GM21528 (cell line): ENCODE measurements around the gene C1orf146.
"Not testable (repeated sequence)": the region's sequence is repeated elsewhere in the genome, so short reads cannot be mapped to it uniquely, and the experiment has no call there.

Experiments used
- ATAC-seq: cut with Tn5 transposase; IDR thresholded peaks from one replicate; pipeline ENCODE4 v1.9.1; 2021; ENCODE audit warnings: mild to moderate bottlenecking, moderate library complexity; ENCODE audit not compliant: unreplicated experiment, low FRiP score

C1orf146 gene

DNA sequence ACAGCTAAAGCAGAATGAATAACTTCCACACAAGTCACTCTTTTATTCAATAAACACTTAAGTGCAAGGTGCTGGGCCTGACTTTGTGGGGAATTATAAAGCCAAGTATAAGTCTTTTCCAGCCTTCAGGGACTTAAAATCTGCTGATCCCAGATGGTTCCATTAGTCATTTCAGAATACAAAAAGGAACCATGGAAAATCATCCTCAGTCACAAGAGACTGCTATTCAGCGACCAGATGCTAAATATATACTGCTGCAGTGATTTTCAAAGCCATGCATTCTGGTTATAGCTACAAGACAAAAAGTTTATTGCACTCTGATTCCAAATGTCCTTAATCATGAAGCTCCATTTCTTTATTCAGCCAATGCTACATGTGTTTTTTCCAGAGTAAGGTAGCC lies 55.3 kb downstream of the C1orf146 start:
- ATAC-seq = no peak

GRCh38 chr1:92274939-92275338 lies 57.2 kb downstream of the C1orf146 start:
- ATAC-seq = no peak

- ATAC-seq = no peak
Measured at GRCh38 chr1:92276082-92276481, 58.4 kb downstream of the C1orf146 start.

DNA sequence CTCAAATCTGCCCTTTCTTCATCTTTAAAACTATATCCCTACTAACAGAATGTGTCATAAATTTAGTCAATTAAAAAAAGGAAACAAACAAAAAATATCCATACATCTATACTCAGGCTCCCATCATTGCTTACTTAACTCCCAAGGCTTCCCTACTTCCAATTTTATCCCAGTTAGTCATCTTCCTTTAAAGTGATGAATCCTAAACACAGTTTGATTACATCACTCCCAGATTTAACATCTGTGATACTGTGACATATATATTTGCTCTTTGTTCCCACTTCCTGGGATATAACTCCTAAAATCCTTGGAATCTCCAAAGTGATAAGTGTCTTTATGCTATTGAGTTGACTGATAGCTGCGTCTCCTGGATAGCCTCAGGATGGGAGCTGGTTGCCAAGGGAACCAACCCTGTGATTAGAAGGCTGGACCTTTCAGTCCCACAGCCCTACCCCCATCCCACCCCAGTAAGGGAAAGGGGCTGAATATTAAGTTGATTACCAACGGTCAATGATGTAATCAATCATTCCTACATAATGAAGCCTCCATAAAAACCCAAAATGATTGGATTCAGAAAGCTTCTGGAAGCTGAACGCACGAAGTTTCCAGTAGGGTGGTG lies 59.5 kb downstream of the C1orf146 start:
- no peak for ATAC-seq

GRCh38 chr1:92279781-92280180 lies 62.1 kb downstream of the C1orf146 start:
- not testable (repeated sequence) for ATAC-seq

DNA sequence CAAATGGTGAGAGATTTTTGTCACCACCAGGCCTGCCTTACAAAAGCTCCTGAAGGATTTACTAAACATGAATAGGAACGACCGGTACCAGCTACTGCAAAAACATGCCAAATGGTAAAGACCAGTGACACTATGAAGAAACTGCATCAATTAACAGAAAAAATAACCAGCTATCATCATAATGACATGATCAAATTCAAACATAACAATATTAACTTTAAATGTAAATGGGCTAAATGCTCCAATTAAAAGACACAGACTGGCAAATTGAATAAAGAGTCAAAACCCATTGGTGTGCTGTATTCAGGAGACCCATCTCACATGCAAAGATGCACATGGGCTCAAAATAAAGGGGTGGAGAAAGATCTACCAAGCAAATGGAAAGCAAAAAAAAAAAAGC lies 63.7 kb downstream of the C1orf146 start:
- ATAC-seq = not testable (repeated sequence)

- ATAC-seq = no peak
Measured at GRCh38 chr1:92291372-92291999, 73.8 kb downstream of the C1orf146 start.
